ENCODE measurements around the gene IPO7. TPM values are rescaled to one million over a fixed set of nuclear protein-coding genes. Genes with fewer than 3 reads are reported as not detected.
"Not testable (repeated sequence)": the region's sequence is repeated elsewhere in the genome, so short reads cannot be mapped to it uniquely, and the experiment has no call there.

Gene IPO7
- polyA plus RNA-seq, 3 donors, result 7.0 to 12.9 (median 8.1) TPM

DNA sequence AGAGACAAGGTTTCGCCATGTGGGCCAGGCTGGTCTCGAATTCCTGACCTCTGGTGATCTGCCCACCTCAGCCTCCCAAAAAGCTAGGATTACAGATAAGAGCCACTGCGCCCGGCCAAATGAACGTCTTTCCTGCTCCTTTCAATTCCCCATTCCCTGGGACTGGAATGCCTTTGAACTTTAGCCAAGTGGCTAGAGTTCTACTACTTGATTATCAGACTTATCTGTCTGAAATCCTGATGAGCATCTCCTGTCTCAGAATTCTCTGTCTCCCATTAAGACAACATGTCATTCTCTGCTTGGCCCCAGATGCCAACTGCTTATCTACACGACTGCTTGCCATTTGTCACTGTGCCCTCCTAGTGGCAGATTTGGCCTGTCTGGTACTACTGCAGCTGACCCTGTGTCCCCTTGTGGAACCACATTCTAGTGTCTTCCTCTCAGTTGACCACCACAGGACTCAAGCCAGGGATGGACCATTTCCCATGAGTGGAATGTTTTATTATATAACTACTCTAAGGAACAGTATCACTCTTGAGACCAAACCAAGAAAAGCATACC is 33.1 kb upstream of the IPO7 start:
- H3K27me3 ChIP-seq (ENCODE audit: control insufficient read depth in 2 of 2, insufficient read depth in 2 of 2, low read length in 2 of 2), result no peaks in the 10 kb centered on the region
- H3K4me3 ChIP-seq (replicated peaks in 1 of 3; ENCODE audit: low read depth in 2 of 3, low read length in 3 of 3), result no peak overlapping the region
- H3K27ac ChIP-seq (ENCODE audit: low read depth in 1 of 2, low read length in 2 of 2), result no peak overlapping the region
- peaks cover 0 to 8% (median 6%) of the 10 kb centered on the region in 3 donors for H3K27me3 Mint-ChIP-seq (ENCODE audit: low read depth in 3 of 3)
- WGBS (ENCODE audit: insufficient coverage), result 95% methylated on average over 4 of the region's 6 CpGs
- no peak overlapping the region for H3K4me2 ChIP-seq (replicated peaks; ENCODE audit: extremely low read depth, low read length, poor library complexity, severe bottlenecking)
- H3K9ac ChIP-seq (ENCODE audit: insufficient read depth, low read length, poor library complexity, severe bottlenecking), result no peak overlapping the region
- no peaks in the 10 kb centered on the region for H4K20me1 ChIP-seq (ENCODE audit: insufficient read depth, low read length)
- H3K27ac Mint-ChIP-seq, result peak overlapping the region in 1 of 7 donors; percentile 20
- H3K36me3 Mint-ChIP-seq, result no peaks in the 10 kb centered on the region
- no peaks in the 10 kb centered on the region for H3K36me3 ChIP-seq (replicated peaks in 1 of 2; ENCODE audit: control insufficient read depth in 1 of 2, insufficient read depth in 2 of 2, low read length in 2 of 2)
- H3K4me1 Mint-ChIP-seq, result peaks cover 5% of the 10 kb centered on the region
- H2AFZ ChIP-seq (ENCODE audit: insufficient read depth, low read depth, low read length, poor library complexity, severe bottlenecking), result peak overlapping the region; percentile 29
- intact Hi-C loops (cut with micrococcal nuclease), result no loop called here
- DNase-seq, result no peak
- no peak overlapping the region for H3K4me3 Mint-ChIP-seq
- no peaks in the 10 kb centered on the region for H3K9me3 ChIP-seq (replicated peaks in 1 of 2; ENCODE audit: control insufficient read depth in 1 of 2, insufficient read depth in 1 of 2, low read length in 2 of 2)
- H3K4me1 ChIP-seq (ENCODE audit: control insufficient read depth in 1 of 2, insufficient read depth in 2 of 2, low read length in 2 of 2), result no peaks in the 10 kb centered on the region
- H3K79me2 ChIP-seq (ENCODE audit: insufficient read depth, low read length), result no peaks in the 10 kb centered on the region
- TF ChIP-seq, protein P1, sequence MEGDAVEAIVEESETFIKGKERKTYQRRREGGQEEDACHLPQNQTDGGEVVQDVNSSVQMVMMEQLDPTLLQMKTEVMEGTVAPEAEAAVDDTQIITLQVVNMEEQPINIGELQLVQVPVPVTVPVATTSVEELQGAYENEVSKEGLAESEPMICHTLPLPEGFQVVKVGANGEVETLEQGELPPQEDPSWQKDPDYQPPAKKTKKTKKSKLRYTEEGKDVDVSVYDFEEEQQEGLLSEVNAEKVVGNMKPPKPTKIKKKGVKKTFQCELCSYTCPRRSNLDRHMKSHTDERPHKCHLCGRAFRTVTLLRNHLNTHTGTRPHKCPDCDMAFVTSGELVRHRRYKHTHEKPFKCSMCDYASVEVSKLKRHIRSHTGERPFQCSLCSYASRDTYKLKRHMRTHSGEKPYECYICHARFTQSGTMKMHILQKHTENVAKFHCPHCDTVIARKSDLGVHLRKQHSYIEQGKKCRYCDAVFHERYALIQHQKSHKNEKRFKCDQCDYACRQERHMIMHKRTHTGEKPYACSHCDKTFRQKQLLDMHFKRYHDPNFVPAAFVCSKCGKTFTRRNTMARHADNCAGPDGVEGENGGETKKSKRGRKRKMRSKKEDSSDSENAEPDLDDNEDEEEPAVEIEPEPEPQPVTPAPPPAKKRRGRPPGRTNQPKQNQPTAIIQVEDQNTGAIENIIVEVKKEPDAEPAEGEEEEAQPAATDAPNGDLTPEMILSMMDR (IDR thresholded peaks at IDR 0.05), result no peak
- H3K9me3 Mint-ChIP-seq, result no peaks in the 10 kb centered on the region

DNA sequence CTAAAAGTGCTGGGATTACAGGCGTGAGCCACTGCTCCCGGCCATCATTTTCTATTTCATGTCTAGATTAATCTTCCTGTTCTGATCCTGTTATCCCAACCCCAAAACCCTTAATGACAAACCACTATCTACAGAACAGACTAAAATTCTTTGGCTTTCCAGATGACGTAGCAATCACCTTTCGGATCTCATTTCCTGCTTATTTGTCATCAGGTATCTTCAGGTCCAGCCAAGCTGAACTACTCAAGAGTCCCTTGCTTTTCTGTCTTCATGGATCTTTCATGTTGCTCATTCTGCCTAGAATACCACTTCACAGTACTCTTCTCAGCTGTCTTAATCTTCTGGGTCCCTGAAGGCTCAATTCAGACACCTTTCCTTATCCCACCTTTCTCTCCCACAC is 27.4 kb upstream of the IPO7 start:
- Histone ChIP-seq H3K4me2 (replicated peaks; ENCODE audit: extremely low read depth, low read length, poor library complexity, severe bottlenecking) (no peak overlapping the region), H3K9ac (ENCODE audit: insufficient read depth, low read length, poor library complexity, severe bottlenecking) (no peak overlapping the region), H4K20me1 (ENCODE audit: insufficient read depth, low read length) (no peaks in the 10 kb centered on the region), H3K79me2 (ENCODE audit: insufficient read depth, low read length) (no peaks in the 10 kb centered on the region), H2AFZ (ENCODE audit: insufficient read depth, low read depth, low read length, poor library complexity, severe bottlenecking) (no peak overlapping the region), H3K4me3 (replicated peaks in 1 of 3; ENCODE audit: low read depth in 2 of 3, low read length in 3 of 3) (no peak overlapping the region), H3K9me3 (replicated peaks in 1 of 2; ENCODE audit: control insufficient read depth in 1 of 2, insufficient read depth in 1 of 2, low read length in 2 of 2) (no peaks in the 10 kb centered on the region), H3K27me3 (ENCODE audit: control insufficient read depth in 2 of 2, insufficient read depth in 2 of 2, low read length in 2 of 2) (no peaks in the 10 kb centered on the region), H3K4me1 (ENCODE audit: control insufficient read depth in 1 of 2, insufficient read depth in 2 of 2, low read length in 2 of 2) (no peaks in the 10 kb centered on the region), H3K27ac (ENCODE audit: low read depth in 1 of 2, low read length in 2 of 2) (no peak overlapping the region), H3K36me3 (replicated peaks in 1 of 2; ENCODE audit: control insufficient read depth in 1 of 2, insufficient read depth in 2 of 2, low read length in 2 of 2) (no peaks in the 10 kb centered on the region)
- no peak overlapping the region for H3K4me3 Mint-ChIP-seq
- H3K27me3 Mint-ChIP-seq (ENCODE audit: low read depth in 3 of 3), result peaks cover 0 to 1% (median 0%) of the 10 kb centered on the region in 3 donors
- H3K36me3 Mint-ChIP-seq, result no peaks in the 10 kb centered on the region
- TF ChIP-seq, protein P1 (IDR thresholded peaks at IDR 0.05), result no peak
- WGBS (ENCODE audit: insufficient coverage), result 98% methylated on average over 4 of the region's 4 CpGs
- intact Hi-C loops (cut with micrococcal nuclease), result no loop called here
- H3K9me3 Mint-ChIP-seq, result no peaks in the 10 kb centered on the region
- no peak for DNase-seq
- H3K27ac Mint-ChIP-seq, result no peak overlapping the region
- peaks cover 4% of the 10 kb centered on the region for H3K4me1 Mint-ChIP-seq

DNA sequence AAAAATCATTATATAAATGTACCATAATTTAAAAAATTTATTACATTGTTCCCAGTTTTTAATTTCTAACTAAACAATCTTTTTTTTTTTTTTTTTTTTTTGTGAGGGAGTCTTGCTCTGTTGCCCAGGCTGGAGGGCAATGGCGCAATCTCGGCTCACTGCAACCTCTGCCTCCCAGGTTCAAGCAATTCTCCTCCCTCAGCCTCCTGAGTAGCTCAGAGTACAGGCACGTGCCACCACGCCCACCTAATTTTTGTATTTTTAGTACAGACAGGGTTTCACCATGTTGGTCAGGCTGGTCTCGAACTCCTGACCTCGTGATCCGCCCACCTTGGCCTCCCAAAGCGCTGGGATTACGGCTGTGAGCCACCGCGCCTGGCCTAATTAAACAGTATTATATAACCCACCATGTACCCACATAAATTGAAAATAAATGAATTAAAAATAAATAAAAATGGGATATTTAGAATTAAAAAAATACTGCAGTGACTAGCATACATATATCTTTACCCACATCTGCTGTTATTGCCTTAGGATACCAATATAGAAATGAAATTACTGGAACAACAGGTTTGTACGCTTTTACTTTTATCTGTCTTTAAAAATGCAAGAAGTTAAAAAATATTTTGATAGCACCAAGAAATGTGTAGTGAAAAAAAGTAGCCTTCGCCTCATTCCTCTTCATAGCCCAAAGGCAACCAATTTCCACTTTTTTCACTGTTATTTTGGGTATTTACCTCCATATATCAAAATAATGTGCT is 23.4 kb upstream of the IPO7 start:
- H2AFZ ChIP-seq (ENCODE audit: insufficient read depth, low read depth, low read length, poor library complexity, severe bottlenecking); H4K20me1 ChIP-seq (ENCODE audit: insufficient read depth, low read length); H3K36me3 Mint-ChIP-seq; H3K27ac Mint-ChIP-seq; H3K4me3 ChIP-seq (replicated peaks in 1 of 3; ENCODE audit: low read depth in 2 of 3, low read length in 3 of 3); H3K27me3 ChIP-seq (ENCODE audit: control insufficient read depth in 2 of 2, insufficient read depth in 2 of 2, low read length in 2 of 2); H3K4me3 Mint-ChIP-seq; H3K36me3 ChIP-seq (replicated peaks in 1 of 2; ENCODE audit: control insufficient read depth in 1 of 2, insufficient read depth in 2 of 2, low read length in 2 of 2); H3K79me2 ChIP-seq (ENCODE audit: insufficient read depth, low read length); H3K9ac ChIP-seq (ENCODE audit: insufficient read depth, low read length, poor library complexity, severe bottlenecking); H3K4me2 ChIP-seq (replicated peaks; ENCODE audit: extremely low read depth, low read length, poor library complexity, severe bottlenecking); H3K9me3 Mint-ChIP-seq; DNase-seq; H3K27ac ChIP-seq (ENCODE audit: low read depth in 1 of 2, low read length in 2 of 2); H3K27me3 Mint-ChIP-seq (ENCODE audit: low read depth in 3 of 3); H3K9me3 ChIP-seq (replicated peaks in 1 of 2; ENCODE audit: control insufficient read depth in 1 of 2, insufficient read depth in 1 of 2, low read length in 2 of 2): not testable (repeated sequence)
- H3K4me1 ChIP-seq (ENCODE audit: control insufficient read depth in 1 of 2, insufficient read depth in 2 of 2, low read length in 2 of 2), result peaks cover 12 to 15% of the 10 kb centered on the region in 2 donors
- intact Hi-C loops (cut with micrococcal nuclease), result loop anchor here (5.0 kb wide), 1 partner anchor 44 kb away; no protein-coding TSS in a partner anchor
- peaks cover 18% of the 10 kb centered on the region for H3K4me1 Mint-ChIP-seq
- WGBS (ENCODE audit: insufficient coverage), result no CpG with 5 or more reads among the region's 13 CpGs
